Inflammatory macrophage treated with lipopolysaccharide for 1 hour (primary cell): Measurements from ENCODE around the gene NAALAD2.
"Not testable (repeated sequence)": the region's sequence is repeated elsewhere in the genome, so short reads cannot be mapped to it uniquely, and the experiment has no call there.

ENCODE experiments used
- DNase-seq, 2 donors: peaks; one replicate each; pipeline ENCODE4 v3.0.0-alpha.2; 2020 to 2022

NAALAD2 gene

DNA sequence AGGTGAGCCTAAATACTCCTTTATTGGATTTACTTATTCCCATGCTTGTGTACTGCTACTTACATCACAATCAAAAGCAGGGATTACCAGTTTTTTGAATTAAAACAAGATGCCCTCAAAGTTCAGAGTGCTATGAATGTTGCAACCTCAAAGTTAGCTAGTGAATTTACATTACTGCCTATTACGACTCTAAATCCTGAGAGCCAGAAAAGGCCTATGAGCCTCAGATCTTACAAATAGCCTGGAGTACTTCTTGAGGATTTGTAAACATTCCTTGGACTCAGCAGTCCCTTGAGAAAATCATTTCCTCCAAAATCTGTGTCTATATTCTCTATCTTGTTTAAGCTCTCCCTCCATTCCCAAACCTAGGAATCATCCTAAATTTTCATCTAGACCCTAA is 62.9 kb downstream of the NAALAD2 start:
- no peak for DNase-seq

- DNase-seq: no peak
Measured at GRCh38 chr11:90202342-90202741, 67.9 kb downstream of the NAALAD2 start.

DNA sequence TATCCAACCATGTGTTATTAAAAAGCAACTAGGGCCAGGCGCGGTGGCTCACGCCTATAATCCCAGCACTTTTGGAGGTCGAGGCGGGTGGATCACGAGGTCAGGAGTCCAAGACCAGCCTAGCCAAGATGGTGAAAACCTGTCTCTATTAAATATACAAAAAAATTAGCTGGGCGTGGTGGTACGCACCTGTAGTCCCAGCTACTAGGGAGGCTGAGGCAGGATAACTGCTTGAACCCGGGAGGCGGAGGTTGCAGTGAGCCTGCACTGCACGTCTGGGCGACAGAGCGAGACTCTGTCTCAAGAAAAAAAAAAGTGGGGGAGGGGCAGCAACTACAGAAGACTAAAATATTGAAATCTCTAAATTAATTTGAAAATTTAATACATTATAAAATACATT is 69.9 kb downstream of the NAALAD2 start:
- no peak for DNase-seq

DNA sequence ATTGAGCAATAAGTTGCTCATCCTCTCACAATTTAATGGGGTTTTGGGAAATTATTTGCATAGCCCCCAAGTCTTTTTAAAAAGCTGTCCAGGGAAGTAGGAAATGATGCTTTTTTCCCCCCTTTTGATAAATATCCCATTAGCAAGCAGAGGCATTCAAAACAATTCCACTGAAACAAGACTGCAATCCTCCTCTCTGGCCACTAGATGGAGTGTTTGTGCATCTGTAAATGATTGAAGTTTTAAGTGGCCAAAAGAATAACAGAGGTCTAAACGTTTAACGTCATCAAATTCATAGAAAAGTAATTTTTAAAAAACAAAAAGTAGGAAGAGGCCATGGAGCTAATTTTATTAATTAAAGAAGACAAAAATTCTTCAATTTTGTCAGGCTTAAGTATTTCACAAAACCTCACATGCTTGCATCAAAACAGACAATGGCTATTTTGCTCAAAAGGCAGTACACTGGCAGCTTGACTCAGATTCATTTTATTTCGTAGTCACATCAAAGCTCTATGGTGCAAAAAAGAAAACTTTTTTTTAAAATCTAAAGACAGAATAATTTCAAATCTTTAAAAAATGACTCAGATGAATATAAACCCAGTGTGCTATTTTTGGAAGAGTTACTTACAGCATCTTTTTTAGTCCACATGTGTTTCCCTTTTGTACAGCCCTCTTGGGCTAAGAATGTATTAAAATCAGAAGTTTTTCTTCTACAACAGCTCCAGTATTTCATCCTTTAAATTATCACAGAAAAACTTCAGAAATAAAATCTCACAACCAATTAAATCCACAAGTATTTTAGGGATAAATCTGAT is 70.6 kb downstream of the NAALAD2 start:
- DNase-seq: peak; percentile 42 to 74

GRCh38 chr11:90207992-90208391 is 73.5 kb downstream of the NAALAD2 start:
- DNase-seq: not testable (repeated sequence)

- no peak for DNase-seq
Measured at GRCh38 chr11:90208857-90209256, 74.4 kb downstream of the NAALAD2 start.

- no peak for DNase-seq
Measured at GRCh38 chr11:90213322-90213721, 78.9 kb downstream of the NAALAD2 start.

DNA sequence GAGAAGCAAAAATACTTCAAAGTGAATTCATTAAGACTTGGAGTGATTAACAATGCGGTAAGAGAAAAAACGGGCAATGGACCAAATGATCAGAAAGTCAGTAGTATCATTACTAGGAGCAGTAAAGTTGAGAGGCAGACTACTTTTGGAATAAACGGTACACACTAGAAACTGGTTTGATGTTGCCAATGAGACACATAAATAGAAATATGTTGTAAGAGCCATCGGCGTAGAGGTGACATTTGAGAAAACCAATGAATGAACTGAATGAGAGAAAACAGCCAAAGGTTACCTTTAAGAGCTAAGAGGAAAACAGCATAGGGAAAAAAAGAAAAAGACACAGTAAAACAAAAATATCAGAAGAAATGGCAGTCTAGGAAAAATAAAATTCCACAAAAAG is 82.1 kb downstream of the NAALAD2 start:
- no peak for DNase-seq

GRCh38 chr11:90218606-90219005 is 84.1 kb downstream of the NAALAD2 start:
- no peak for DNase-seq

GRCh38 chr11:90219438-90219837 is 85.0 kb downstream of the NAALAD2 start:
- DNase-seq: no peak

GRCh38 chr11:90220391-90220790 is 85.9 kb downstream of the NAALAD2 start:
- DNase-seq: peak in 1 of 2 donors; percentile 14

GRCh38 chr11:90221803-90222458 is 87.5 kb downstream of the NAALAD2 start:
- DNase-seq: no peak

DNA sequence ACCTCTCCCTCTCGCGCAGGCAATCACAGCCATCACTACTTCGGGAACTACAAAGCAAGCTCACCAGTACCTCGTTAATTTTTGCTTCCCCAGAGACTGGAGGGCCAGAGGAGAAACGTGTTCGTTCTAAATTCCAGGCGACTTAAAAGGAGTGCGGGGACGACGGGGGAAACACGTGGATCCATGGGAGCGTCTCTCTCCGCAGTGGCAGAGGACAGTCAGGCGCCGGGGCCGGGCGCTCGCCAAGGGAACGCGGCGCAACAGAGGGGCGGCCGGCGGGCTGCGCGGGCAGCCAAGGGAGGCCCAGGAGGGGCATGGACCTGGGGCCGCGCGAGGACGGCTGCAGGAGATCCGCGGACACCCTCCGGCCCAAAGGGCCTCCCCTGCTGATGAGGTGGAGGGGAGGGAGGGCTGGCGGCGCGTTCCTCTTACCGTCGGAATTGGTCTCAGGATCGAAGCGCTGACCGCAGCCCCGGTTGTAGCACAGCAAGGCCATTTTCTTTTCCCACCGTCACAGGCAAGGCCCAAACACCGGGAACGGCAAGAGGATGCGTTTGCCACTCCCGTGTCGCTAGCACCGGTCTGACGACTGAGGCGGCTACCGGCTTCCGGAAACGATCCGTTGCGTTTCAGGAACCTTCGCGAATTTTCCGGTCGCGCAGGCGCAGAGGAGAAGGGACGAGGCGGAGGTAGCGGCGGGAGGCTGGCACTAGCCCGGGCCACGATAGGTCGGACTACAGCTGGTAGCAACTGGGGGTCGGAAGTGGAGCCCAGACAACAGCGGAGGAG is 88.2 kb downstream of the NAALAD2 start, which contains the start of gene CHORDC1:
CHORDC1 (minus strand) TSS at position 591 of the 789 bp plus-strand sequence; CDS start at position 496, 95 bp downstream.
- peak; percentile 89 to 95 for DNase-seq

DNA sequence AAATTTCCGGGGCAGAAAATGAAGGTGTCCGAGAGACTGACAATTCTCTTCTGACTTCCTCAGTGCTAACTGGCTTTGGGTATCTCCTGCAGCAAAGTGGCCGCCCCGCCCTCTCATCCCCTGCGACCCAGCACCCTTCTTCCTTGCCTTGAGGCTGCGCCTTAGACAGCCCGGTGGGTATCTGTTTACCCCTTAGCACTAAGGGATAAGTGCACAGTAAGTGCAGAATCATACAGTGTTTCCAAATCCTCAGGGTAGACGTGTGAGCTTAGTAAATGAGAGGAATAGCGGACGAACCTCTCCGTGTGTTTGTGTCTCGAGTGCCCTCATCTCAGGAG is 88.8 kb downstream of the NAALAD2 start:
- DNase-seq: no peak

DNA sequence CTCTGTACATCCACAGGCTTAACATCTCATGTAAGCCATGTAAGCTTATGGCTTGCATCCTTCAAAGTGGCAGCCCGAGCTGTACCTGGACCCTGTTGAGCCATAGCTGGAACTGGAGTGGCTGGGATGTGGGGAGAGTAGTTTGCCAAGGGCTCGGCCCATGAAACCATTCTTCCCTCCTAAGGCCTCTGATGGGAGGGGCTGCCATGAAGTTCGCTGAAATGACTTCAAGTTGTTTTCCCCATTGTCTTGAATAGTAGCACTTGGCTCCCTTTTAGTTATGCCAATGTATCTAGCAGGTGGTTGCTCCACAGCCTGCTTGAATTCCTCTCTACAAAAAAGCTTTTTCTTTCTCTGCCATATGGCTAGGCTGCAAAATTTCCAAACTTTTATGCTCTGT is 93.6 kb downstream of the NAALAD2 start:
- no peak for DNase-seq

DNA sequence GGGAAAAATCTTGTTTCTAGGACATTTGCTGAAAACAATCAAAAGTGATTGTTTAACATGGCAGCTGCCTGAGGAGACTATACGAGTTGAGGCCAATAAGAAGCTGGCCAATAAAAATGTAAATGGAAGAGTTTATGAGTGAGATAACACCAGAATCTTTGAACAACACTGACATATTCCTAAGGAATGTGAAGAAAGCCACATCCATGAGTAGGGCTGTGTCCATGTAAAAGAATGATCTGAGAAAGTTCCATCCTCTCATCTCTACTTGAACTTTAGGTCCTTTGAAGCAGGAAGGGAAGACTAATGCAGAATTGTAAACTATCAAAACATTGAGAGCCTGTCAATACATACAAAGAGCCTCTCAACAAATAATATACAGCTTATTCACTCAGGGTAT is 95.3 kb downstream of the NAALAD2 start:
- no peak for DNase-seq

- no peak for DNase-seq
Measured at GRCh38 chr11:90234977-90235376, 100.5 kb downstream of the NAALAD2 start.

DNA sequence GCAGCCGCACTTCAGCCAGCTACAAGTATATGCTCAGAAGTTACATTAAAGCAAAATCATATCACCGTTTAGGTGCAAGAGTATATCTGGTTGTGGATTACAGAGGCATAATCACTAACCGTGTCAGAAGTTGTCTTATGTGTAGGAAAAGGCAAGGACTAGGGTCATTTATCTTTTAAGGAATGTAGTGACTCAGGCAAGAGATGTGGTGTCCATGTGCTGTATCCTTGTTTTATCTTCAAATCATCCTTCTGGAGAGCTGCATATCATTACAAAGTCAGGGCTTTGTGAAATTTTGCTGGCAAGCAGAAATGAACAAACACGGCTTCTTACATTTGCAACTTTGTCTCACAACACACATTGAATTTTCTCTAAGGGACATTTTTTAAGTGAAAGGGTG is 101.1 kb downstream of the NAALAD2 start:
- DNase-seq: no peak

DNA sequence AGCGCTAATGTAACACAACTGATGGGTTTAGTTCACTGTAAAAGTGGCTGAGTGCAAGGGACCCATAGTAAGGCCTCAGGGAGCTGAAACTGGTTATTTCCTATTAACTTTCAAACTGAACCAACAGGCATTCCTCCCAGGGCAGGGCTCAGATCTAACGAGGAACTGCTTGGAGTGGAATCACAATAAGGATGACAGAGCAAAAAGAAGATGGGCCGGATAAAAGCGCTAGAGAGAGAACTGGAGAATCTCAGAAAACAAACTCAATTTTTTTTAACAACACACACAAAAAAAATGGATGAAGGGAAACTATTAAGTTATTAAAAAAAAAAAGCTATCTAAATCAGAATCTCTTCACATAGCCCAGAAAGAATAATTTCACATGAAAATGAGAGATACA is 102.5 kb downstream of the NAALAD2 start:
- no peak for DNase-seq

GRCh38 chr11:90239967-90240636 is 105.6 kb downstream of the NAALAD2 start:
- not testable (repeated sequence) for DNase-seq

GRCh38 chr11:90241414-90241813 is 107.0 kb downstream of the NAALAD2 start:
- DNase-seq: no peak
